Hepatocyte (in vitro differentiated cells): ENCODE results near the gene HNRNPDL. TPM values are rescaled to one million over a fixed set of nuclear protein-coding genes. Genes with fewer than 3 reads are reported as not detected.
"Not testable (repeated sequence)": the region's sequence is repeated elsewhere in the genome, so short reads cannot be mapped to it uniquely, and the experiment has no call there.

Experiments used
- DNase-seq: peaks from one replicate; pipeline ENCODE4 v3.0.0-alpha.2; 2016; ENCODE audit warnings: low spot score
- H2AFZ ChIP-seq: fragments of 200-600 bp; sonication (generic); 2 replicates; pipeline ENCODE4 v1.6.0; 2016; ENCODE audit warnings: antibody characterized with exemption, mild to moderate bottlenecking
- H3K27ac ChIP-seq: fragments of 200-600 bp; sonication (generic); 2 replicates; pipeline ENCODE4 v1.5.1; 2016; ENCODE audit warnings: mild to moderate bottlenecking
- H3K27me3 ChIP-seq: fragments of 200-600 bp; sonication (generic); 2 replicates; pipeline ENCODE4 v1.6.1; 2016
- H3K36me3 ChIP-seq: fragments of 200-600 bp; sonication (generic); replicated peaks from 2 replicates; pipeline ENCODE4 v1.5.1; 2016; ENCODE audit warnings: low read depth; ENCODE audit not compliant: insufficient read depth
- H3K4me1 ChIP-seq: fragments of 200-600 bp; sonication (generic); 2 replicates; pipeline ENCODE4 v1.5.1; 2016; ENCODE audit warnings: mild to moderate bottlenecking, moderate library complexity; ENCODE audit not compliant: insufficient read depth
- H3K4me2 ChIP-seq: fragments of 200-600 bp; sonication (generic); 2 replicates; pipeline ENCODE4 v1.6.0; 2016
- H3K4me3 ChIP-seq: fragments of 200-600 bp; sonication (generic); 2 replicates; pipeline ENCODE4 v1.5.1; 2016; ENCODE audit warnings: mild to moderate bottlenecking
- H3K79me2 ChIP-seq: fragments of 200-600 bp; sonication (generic); 2 replicates; pipeline ENCODE4 v1.6.0; 2017; ENCODE audit warnings: mild to moderate bottlenecking
- H3K9me2 ChIP-seq: fragments of 200-600 bp; sonication (generic); replicated peaks from 2 replicates; pipeline ENCODE4 v1.6.0; 2017; ENCODE audit warnings: mild to moderate bottlenecking; ENCODE audit not compliant: insufficient read depth
- H3K9me3 ChIP-seq: fragments of 200-600 bp; sonication (generic); 2 replicates; pipeline ENCODE4 v1.5.1; 2016; ENCODE audit warnings: low read depth, mild to moderate bottlenecking
- H4K20me1 ChIP-seq: fragments of 200-600 bp; sonication (generic); 2 replicates; pipeline ENCODE4 v1.6.0; 2016; ENCODE audit warnings: mild to moderate bottlenecking; ENCODE audit not compliant: insufficient read depth, poor library complexity, severe bottlenecking
- CTCF ChIP-seq: fragments of 200-600 bp; sonication (generic); IDR thresholded peaks from 2 replicates; pipeline ENCODE4 v1.5.1; 2016; ENCODE audit warnings: antibody characterized with exemption, mild to moderate bottlenecking; ENCODE audit not compliant: poor library complexity
- EZH2 ChIP-seq: fragments of 200-600 bp; sonication (generic); IDR thresholded peaks from 2 replicates; pipeline ENCODE4 v1.6.1; 2016; ENCODE audit warnings: antibody characterized with exemption, mild to moderate bottlenecking, borderline replicate concordance
- EZH2phosphoT487 ChIP-seq: fragments of 200-600 bp; sonication (generic); IDR thresholded peaks from one replicate; pipeline ENCODE4 v1.6.1; 2018; ENCODE audit warnings: antibody characterized with exemption, mild to moderate bottlenecking, low read depth, moderate library complexity; ENCODE audit not compliant: unreplicated experiment, severe bottlenecking
- WGBS: methylation state at CpG from one replicate; pipeline ENCODE4 v1.1.6; 2016; ENCODE audit warnings: low lambda C conversion rate; ENCODE audit errors: missing lambda C conversion rate; 5-methylcytosine and 5-hydroxymethylcytosine counted together
- polyA plus RNA-seq: library from polyadenylated mRNA; unstranded; fragments of >200 nt; fragmentation: Nextera tagmentation; extraction: Ambion mirVana; gene quantifications from 2 replicates; pipeline ENCODE4 v1.2.1, GENCODE V29; 2016
- total RNA-seq: library from RNA; depleted of rRNA; stranded (reverse); fragments of >200 nt; gene quantifications from 2 replicates; pipeline ENCODE4 v1.2.3, GENCODE V29; 2014

Gene HNRNPDL
- total and polyA plus RNA-seq, 2 experiments from 2014 or later = 187 to 268 TPM

- TF ChIP-seq EZH2phosphoT487 (no peak), CTCF (no peak), EZH2 (no peak)
- 91% methylated on average over 3 of the region's 3 CpGs for WGBS
Measured at GRCh38 chr4:82419451-82419850, 10.8 kb downstream of the HNRNPDL start.

GRCh38 chr4:82415922-82416365 lies 14.3 kb downstream of the HNRNPDL start:
- H3K36me3 ChIP-seq = no peaks in the 10 kb centered on the region
- H3K9me2 ChIP-seq = no peaks in the 10 kb centered on the region
- no peaks in the 10 kb centered on the region for H3K9me3 ChIP-seq
- no peak for DNase-seq
- no peak overlapping the region for H3K4me2 ChIP-seq
- WGBS = 85% methylated on average over 12 of the region's 12 CpGs
- no peaks in the 10 kb centered on the region for H3K27me3 ChIP-seq
- no peaks in the 10 kb centered on the region for H3K79me2 ChIP-seq
- H3K27ac ChIP-seq = no peak overlapping the region
- H3K4me3 ChIP-seq = no peak overlapping the region
- H4K20me1 ChIP-seq = no peaks in the 10 kb centered on the region
- no peaks in the 10 kb centered on the region for H3K4me1 ChIP-seq
- TF ChIP-seq EZH2phosphoT487 = no peak
- TF ChIP-seq EZH2 = no peak
- TF ChIP-seq CTCF = no peak
- no peak overlapping the region for H2AFZ ChIP-seq

More at GRCh38 chr4:82419451-82419850, 10.8 kb downstream of the HNRNPDL start:
- no peaks in the 10 kb centered on the region for H3K9me3 ChIP-seq
- no peaks in the 10 kb centered on the region for H3K27me3 ChIP-seq
- DNase-seq = no peak
- H3K4me2 ChIP-seq = no peak overlapping the region
- peaks cover 22% of the 10 kb centered on the region for H4K20me1 ChIP-seq
- peaks cover 8% of the 10 kb centered on the region for H3K79me2 ChIP-seq
- no peak overlapping the region for H3K4me3 ChIP-seq
- H3K27ac ChIP-seq = no peak overlapping the region
- H2AFZ ChIP-seq = no peak overlapping the region
- no peaks in the 10 kb centered on the region for H3K9me2 ChIP-seq
- H3K36me3 ChIP-seq = peaks cover 11% of the 10 kb centered on the region
- H3K4me1 ChIP-seq = no peaks in the 10 kb centered on the region

GRCh38 chr4:82415061-82415460 lies 15.2 kb downstream of the HNRNPDL start:
- WGBS = 96% methylated on average over 11 of the region's 11 CpGs
- not testable (repeated sequence) for H4K20me1 ChIP-seq, H3K27me3 ChIP-seq, H3K4me1 ChIP-seq, H3K27ac ChIP-seq, H3K79me2 ChIP-seq, DNase-seq, H3K4me3 ChIP-seq, H3K36me3 ChIP-seq, H2AFZ ChIP-seq, H3K4me2 ChIP-seq, H3K9me3 ChIP-seq, H3K9me2 ChIP-seq

- Histone ChIP-seq H3K4me2 (no peak overlapping the region), H3K36me3 (no peaks in the 10 kb centered on the region), H3K9me2 (no peaks in the 10 kb centered on the region), H3K4me3 (no peak overlapping the region), H3K27ac (no peak overlapping the region), H2AFZ (no peak overlapping the region), H3K27me3 (no peaks in the 10 kb centered on the region), H3K4me1 (no peaks in the 10 kb centered on the region), H3K79me2 (no peaks in the 10 kb centered on the region), H4K20me1 (no peaks in the 10 kb centered on the region), H3K9me3 (no peaks in the 10 kb centered on the region)
- TF ChIP-seq CTCF = no peak
- 95% methylated on average over 1 of the region's 1 CpG for WGBS
- DNase-seq = no peak
Measured at GRCh38 chr4:82403725-82404124, 26.5 kb downstream of the HNRNPDL start.
